HG03378 (cell line): ENCODE data around the gene CFAP100.

Experiments
- ATAC-seq: cut with Tn5 transposase; IDR thresholded peaks from one replicate; pipeline ENCODE4 v1.9.1; 2021; ENCODE audit warnings: mild to moderate bottlenecking, moderate library complexity; ENCODE audit not compliant: unreplicated experiment

CFAP100 gene

GRCh38 chr3:126419886-126420786 lies 25.4 kb downstream of the CFAP100 start:
- no peak for ATAC-seq

DNA sequence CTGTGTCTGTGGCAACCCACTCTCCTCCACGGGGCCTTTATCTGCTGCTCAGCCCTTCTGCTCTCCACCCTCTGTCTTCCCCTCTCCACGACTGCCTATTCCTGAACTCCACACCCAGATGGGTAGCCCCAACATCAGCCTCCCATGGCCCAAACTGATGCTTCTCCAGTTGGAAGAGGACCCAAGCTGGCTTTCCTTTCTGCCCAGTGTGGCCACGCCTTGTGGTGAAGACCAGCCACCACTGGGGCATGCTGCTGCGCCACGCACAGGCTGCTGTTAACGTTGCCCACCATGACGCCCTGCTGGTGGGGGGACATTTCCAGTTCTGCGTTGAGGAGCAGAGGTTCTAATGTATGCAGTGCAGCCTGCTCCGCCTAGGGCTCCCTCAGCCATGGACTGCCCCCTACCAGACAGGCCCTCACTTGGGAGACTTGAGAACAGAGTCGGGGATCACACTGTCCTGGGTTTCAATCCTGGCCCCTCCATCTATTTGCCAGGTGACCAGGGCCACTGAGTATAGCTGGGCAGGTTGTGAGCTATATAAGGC lies 26.9 kb downstream of the CFAP100 start:
- no peak for ATAC-seq

- no peak for ATAC-seq
Observed at GRCh38 chr3:126422121-126422520, 27.4 kb downstream of the CFAP100 start.

GRCh38 chr3:126422571-126423091 lies 27.9 kb downstream of the CFAP100 start:
- no peak for ATAC-seq

DNA sequence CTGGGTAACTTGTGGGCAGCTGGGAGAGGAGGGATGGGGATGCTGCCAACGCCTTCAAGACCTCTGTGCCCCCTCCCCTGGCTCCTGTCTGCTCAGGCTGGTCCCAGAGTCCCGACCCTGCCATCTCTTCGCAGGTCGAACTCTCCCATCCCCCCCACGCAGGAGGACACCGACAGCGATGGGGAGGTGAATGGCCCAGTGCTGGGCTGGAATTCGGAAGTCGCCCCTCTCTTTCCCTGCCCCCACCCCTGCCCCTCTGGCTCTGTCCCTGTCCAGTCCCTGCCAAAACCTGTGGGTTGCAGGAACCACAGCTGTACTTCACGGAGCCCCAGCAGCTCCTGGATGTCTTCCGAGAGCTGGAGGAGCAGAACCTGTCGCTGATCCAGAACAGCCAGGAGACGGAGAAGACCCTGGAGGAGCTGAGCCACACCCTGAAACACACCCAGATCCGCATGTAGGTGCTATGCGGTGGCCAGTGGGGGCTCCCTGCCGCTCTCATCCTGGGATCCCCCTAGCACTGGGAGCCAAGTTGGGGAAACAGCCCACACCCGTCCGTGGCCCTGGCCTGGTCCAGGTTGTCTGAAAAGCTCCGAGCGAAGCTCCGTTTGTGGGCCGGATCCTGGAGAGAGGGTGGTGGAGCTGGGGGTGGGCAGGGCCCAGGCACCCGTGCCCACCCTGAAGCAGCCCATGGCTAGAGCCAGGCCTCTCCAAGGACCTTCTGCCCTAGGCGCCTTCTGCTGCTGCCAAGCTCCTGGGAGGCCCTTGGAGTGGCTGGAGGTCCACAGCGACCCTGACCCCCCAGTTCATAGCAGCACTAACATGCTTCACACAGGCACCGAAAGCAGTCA lies 28.7 kb downstream of the CFAP100 start:
- no peak for ATAC-seq

- no peak for ATAC-seq
Observed at GRCh38 chr3:126424039-126424717, 29.5 kb downstream of the CFAP100 start.

- no peak for ATAC-seq
Observed at GRCh38 chr3:126424751-126425150, 30.0 kb downstream of the CFAP100 start.

DNA sequence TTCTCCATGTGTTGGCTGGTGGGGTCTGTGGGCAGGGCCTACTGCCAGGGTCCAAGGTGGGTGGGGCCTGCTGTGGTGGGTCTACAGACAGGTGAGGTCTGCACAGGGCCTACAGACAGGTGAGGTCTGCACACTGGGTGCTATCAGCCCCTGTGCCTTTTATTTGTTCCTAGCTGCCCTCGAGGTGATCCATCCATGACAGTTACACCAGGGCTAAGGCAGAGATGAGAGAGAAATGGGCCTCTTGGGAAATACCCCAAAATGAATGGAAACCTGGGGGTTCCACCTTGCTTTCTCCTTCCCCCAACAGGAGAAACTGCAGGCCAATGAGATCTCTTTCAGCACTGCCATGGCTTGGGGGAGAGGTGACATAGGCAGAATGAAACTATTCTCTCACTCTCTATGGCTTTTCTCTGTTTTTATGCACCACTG lies 36.4 kb downstream of the CFAP100 start:
- ATAC-seq: peak; percentile 65

DNA sequence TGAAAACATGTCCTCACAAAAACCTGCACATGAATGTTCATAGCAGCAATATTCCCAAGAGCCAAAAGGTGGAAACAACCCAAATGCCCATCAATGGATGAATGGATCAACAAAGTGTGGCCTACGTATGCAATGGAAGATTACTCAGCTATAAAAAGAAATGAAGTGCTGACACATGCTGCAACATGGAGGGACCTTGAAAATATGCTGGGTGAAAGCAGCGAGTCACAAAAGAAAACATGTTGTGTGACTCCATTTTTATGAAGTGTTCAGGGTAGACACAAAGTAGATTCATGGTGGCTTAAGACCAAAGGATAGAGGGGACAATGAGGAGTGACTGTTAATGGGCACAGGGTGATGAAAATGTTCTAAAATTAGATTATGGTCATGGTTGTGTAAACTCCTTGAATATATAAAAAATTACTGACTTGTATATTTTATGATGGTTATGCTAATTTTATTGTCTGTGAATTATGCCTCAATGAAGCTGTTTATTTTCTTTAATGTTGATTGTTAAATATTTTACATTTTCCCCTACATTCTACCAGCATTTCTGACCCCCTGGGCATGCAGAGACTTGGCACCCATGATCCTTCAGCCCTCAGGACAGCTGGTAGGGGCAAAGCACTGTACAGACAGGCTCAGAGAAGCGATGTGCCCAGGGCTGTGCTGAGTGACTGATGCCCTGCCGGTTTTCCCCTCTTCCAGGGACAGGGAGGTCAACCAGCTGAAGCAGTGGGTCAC lies 37.8 kb downstream of the CFAP100 start:
- no peak for ATAC-seq

DNA sequence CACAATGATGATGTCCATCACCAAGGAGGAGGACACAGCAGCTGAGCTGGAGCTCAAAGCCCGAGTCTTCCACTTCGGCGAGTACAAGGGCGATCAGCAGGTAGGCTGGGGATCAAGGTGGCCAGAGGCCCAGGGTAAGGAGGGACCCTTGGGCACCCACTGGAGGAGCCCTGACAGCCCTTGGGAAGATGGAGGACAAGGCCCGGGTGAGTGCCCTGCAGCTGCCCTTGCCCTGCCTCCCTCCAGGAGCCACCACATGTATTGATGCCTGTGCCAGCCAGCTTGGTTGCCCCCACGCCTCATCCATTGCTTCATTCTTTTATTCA lies 38.4 kb downstream of the CFAP100 start:
- no peak for ATAC-seq

- no peak for ATAC-seq
Observed at GRCh38 chr3:126433496-126434263, 39.0 kb downstream of the CFAP100 start.

- no peak for ATAC-seq
Observed at GRCh38 chr3:126434264-126434590, 39.5 kb downstream of the CFAP100 start.

DNA sequence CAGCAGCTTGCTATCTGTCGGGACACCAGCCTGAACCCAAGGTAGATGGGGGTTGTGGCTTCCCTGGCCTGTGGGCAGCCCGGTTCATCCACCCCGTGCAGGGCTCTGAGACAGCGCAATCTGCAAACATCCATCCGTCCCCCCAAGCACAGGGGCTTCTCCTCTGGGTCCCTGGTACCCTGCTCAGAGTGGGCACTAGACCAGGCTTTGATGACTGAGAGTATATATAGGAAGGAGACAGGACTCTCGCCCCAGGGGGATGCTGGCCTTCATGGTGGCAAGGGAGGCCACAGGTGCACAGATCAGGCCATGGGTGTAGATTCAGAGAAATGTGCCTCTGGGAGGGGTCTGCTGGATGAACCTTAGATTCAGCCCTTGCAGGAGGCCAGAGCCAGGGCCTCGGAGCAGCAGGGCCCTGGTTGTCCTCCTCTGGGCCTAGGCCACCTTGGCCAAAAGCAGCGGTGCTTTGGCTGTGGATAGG lies 40.3 kb downstream of the CFAP100 start:
- no peak for ATAC-seq

- no peak for ATAC-seq
Observed at GRCh38 chr3:126435456-126436315, 41.0 kb downstream of the CFAP100 start.

GRCh38 chr3:126436826-126437717 lies 42.4 kb downstream of the CFAP100 start:
- no peak for ATAC-seq

DNA sequence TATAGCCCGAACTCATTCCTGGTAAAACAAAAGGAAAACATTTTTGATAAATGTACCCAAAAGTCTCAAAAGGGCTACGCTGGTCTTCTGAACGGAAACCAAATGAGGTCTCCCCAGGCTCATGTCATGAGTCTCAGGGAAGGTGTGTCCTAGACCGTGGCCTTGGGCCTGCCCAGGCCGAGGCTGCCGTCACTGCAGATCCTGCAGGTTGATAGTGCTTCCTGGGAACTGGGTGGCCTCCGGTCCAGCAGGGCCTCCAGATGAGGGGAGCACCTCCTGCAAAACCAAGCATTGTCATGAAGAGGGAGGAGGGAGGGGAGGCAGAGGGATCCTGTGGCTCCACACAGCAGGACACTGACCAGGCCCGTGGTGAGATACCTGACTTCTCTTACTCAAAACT lies 43.5 kb downstream of the CFAP100 start:
- no peak for ATAC-seq

- no peak for ATAC-seq
Observed at GRCh38 chr3:126438746-126439145, 44.0 kb downstream of the CFAP100 start.
